ENCODE measurements around the gene CACNA1C. TPM values are rescaled to one million over a fixed set of nuclear protein-coding genes. Genes with fewer than 3 reads are reported as not detected.

CACNA1C gene
- total and polyA plus RNA-seq, 2 donors (not counting 1 experiment from before 2014, with no cell fraction given), result 0.01 to 0.02 TPM

DNA sequence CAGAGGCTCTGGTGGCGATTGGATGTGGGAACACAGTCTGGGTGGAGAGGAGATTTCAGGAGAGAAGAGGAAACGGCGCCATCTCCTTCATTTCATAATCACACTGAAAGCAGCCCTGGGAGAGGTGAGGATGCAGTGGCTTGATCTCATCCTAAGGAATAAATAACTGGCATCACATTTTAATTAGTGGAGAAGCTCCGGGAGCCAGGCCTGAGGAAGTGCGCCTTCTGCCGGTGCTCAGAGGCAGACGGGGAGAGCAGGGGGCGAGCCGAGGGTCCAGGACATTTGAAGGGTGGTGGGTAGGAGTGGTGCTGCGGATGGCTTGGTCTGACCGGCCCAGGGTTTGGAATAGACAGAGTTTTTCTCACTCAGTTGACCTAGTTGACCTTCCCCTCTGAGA, 265.0 kb downstream of the CACNA1C start:
- H4K20me1 ChIP-seq (ENCODE audit: control insufficient read depth, insufficient read depth, low read length, poor library complexity, severe bottlenecking), result no peaks in the 10 kb centered on the region
- H3K9me3 ChIP-seq (ENCODE audit: control extremely low read depth in 1 of 3, control insufficient read depth in 2 of 3, insufficient read depth in 1 of 3, low read length in 2 of 3), result peaks cover 0 to 3% (median 0%) of the 10 kb centered on the region in 3 donors
- H3K4me2 ChIP-seq (replicated peaks; ENCODE audit: low read depth, low read length, poor library complexity, severe bottlenecking), result no peak overlapping the region
- H3K36me3 ChIP-seq (replicated peaks in 1 of 2; ENCODE audit: control extremely low read depth in 1 of 2, control insufficient read depth in 1 of 2, extremely low read depth in 1 of 2, insufficient read depth in 2 of 2, low read length in 1 of 2), result no peaks in the 10 kb centered on the region
- ChIA-PET CTCF (no interaction called here), POLR2A (no interaction called here)
- no peaks in the 10 kb centered on the region for H3K4me1 ChIP-seq (ENCODE audit: control insufficient read depth in 2 of 2, insufficient read depth in 2 of 2, low read length in 2 of 2)
- Mint-ChIP-seq H3K9me3 (ENCODE audit: insufficient read depth) (peaks cover 4% of the 10 kb centered on the region), H3K27me3 (peaks cover 20% of the 10 kb centered on the region), H3K4me1 (no peaks in the 10 kb centered on the region), H3K4me3 (no peak overlapping the region), H3K27ac (no peak overlapping the region)
- TF ChIP-seq, protein P1, sequence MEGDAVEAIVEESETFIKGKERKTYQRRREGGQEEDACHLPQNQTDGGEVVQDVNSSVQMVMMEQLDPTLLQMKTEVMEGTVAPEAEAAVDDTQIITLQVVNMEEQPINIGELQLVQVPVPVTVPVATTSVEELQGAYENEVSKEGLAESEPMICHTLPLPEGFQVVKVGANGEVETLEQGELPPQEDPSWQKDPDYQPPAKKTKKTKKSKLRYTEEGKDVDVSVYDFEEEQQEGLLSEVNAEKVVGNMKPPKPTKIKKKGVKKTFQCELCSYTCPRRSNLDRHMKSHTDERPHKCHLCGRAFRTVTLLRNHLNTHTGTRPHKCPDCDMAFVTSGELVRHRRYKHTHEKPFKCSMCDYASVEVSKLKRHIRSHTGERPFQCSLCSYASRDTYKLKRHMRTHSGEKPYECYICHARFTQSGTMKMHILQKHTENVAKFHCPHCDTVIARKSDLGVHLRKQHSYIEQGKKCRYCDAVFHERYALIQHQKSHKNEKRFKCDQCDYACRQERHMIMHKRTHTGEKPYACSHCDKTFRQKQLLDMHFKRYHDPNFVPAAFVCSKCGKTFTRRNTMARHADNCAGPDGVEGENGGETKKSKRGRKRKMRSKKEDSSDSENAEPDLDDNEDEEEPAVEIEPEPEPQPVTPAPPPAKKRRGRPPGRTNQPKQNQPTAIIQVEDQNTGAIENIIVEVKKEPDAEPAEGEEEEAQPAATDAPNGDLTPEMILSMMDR (IDR thresholded peaks at IDR 0.05), result no peak
- TF ChIP-seq EZH2 (IDR thresholded peaks at IDR 0.05; ENCODE audit: borderline replicate concordance, insufficient read depth, low read depth, low read length, poor library complexity, severe bottlenecking), result no peak
- intact Hi-C loops (cut with micrococcal nuclease), result no loop called here
- no peaks in the 10 kb centered on the region for H3K79me2 ChIP-seq (ENCODE audit: control insufficient read depth, insufficient read depth, low read length)
- DNase-seq (no peak), ATAC-seq (ENCODE audit: low read depth) (no peak)
- H3K27me3 ChIP-seq (replicated peaks in 1 of 4; ENCODE audit: control extremely low read depth in 1 of 4, control insufficient read depth in 3 of 4, insufficient read depth in 4 of 4, low read length in 3 of 4), result peaks cover 0 to 5% (median 1%) of the 10 kb centered on the region in 4 experiments
- H3K4me3 ChIP-seq (ENCODE audit: control extremely low read depth in 1 of 5, extremely low read depth in 1 of 5, insufficient read depth in 1 of 5, low read depth in 2 of 5, low read length in 4 of 5), result no peak overlapping the region
- H3K9ac ChIP-seq (ENCODE audit: low read length), result no peak overlapping the region
- no peak overlapping the region for H3K27ac ChIP-seq (ENCODE audit: low read length in 2 of 2)
- no peak overlapping the region for H2AFZ ChIP-seq (ENCODE audit: insufficient read depth, low read depth, low read length, poor library complexity, severe bottlenecking)
- WGBS (ENCODE audit: insufficient coverage), result 91% methylated on average over 8 of the region's 11 CpGs

- Histone ChIP-seq H3K27ac (ENCODE audit: low read length in 2 of 2) (no peak overlapping the region), H3K4me1 (ENCODE audit: control insufficient read depth in 2 of 2, insufficient read depth in 2 of 2, low read length in 2 of 2) (no peaks in the 10 kb centered on the region), H3K27me3 (replicated peaks in 1 of 4; ENCODE audit: control extremely low read depth in 1 of 4, control insufficient read depth in 3 of 4, insufficient read depth in 4 of 4, low read length in 3 of 4) (peaks cover 0 to 5% (median 1%) of the 10 kb centered on the region in 4 experiments), H3K9ac (ENCODE audit: low read length) (no peak overlapping the region), H3K36me3 (replicated peaks in 1 of 2; ENCODE audit: control extremely low read depth in 1 of 2, control insufficient read depth in 1 of 2, extremely low read depth in 1 of 2, insufficient read depth in 2 of 2, low read length in 1 of 2) (no peaks in the 10 kb centered on the region), H3K79me2 (ENCODE audit: control insufficient read depth, insufficient read depth, low read length) (no peaks in the 10 kb centered on the region), H3K4me3 (ENCODE audit: control extremely low read depth in 1 of 5, extremely low read depth in 1 of 5, insufficient read depth in 1 of 5, low read depth in 2 of 5, low read length in 4 of 5) (no peak overlapping the region), H2AFZ (ENCODE audit: insufficient read depth, low read depth, low read length, poor library complexity, severe bottlenecking) (no peak overlapping the region), H4K20me1 (ENCODE audit: control insufficient read depth, insufficient read depth, low read length, poor library complexity, severe bottlenecking) (no peaks in the 10 kb centered on the region), H3K4me2 (replicated peaks; ENCODE audit: low read depth, low read length, poor library complexity, severe bottlenecking) (no peak overlapping the region), H3K9me3 (ENCODE audit: control extremely low read depth in 1 of 3, control insufficient read depth in 2 of 3, insufficient read depth in 1 of 3, low read length in 2 of 3) (peaks cover 0 to 3% (median 0%) of the 10 kb centered on the region in 3 donors)
- intact Hi-C loops (cut with micrococcal nuclease), result no loop called here
- Mint-ChIP-seq H3K9me3 (ENCODE audit: insufficient read depth) (peaks cover 4% of the 10 kb centered on the region), H3K27me3 (peaks cover 25% of the 10 kb centered on the region), H3K4me1 (no peaks in the 10 kb centered on the region), H3K27ac (no peak overlapping the region), H3K4me3 (no peak overlapping the region)
- POLR2A ChIA-PET, result no interaction called here
- ATAC-seq (ENCODE audit: low read depth) (no peak), DNase-seq (no peak)
- CTCF ChIA-PET, result no interaction called here
- 91% methylated on average over 8 of the region's 8 CpGs for WGBS (ENCODE audit: insufficient coverage)
- TF ChIP-seq EZH2 (IDR thresholded peaks at IDR 0.05; ENCODE audit: borderline replicate concordance, insufficient read depth, low read depth, low read length, poor library complexity, severe bottlenecking), result no peak
- TF ChIP-seq, protein P1 (IDR thresholded peaks at IDR 0.05), result no peak
Observed at GRCh38 chr12:2318286-2318685, 265.5 kb downstream of the CACNA1C start.

Data from B cell (primary cell).